ENCODE measurements around the gene SAYSD1. TPM values are rescaled to one million over a fixed set of nuclear protein-coding genes. Genes with fewer than 3 reads are reported as not detected.
A peak's percentile ranks its signal among the peaks of the same experiment; 100 is the strongest.

The SAYSD1 gene
- polyA plus RNA-seq, 4 donors: 13.4 to 17.8 (median 14.8) TPM

DNA sequence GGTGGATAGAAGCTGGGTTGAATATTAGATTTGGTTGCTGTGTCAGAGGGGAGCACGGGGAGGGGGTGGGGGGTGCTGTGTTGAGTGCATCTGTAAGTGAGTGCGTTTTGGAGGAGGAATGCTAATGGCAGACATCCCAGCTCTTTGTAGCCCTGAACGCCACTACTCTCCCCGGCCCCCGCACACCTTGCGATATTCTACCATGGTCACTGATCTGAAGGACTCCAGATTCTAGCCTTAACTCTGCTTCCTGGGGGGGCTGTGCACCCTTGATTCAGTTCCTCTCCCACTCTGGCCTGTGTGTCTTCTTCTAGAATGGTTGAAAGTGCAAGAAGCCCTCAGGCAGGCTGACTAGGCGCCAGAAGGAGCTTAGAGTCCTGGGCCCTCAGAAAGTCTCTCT, 59.3 kb downstream of the SAYSD1 start:
- FAIRE-seq (no peak), DNase-seq (no peak)
- WGBS, 3 donors: 88 to 91% (median 91%) methylated on average over 7 of the region's 7 CpGs

DNA sequence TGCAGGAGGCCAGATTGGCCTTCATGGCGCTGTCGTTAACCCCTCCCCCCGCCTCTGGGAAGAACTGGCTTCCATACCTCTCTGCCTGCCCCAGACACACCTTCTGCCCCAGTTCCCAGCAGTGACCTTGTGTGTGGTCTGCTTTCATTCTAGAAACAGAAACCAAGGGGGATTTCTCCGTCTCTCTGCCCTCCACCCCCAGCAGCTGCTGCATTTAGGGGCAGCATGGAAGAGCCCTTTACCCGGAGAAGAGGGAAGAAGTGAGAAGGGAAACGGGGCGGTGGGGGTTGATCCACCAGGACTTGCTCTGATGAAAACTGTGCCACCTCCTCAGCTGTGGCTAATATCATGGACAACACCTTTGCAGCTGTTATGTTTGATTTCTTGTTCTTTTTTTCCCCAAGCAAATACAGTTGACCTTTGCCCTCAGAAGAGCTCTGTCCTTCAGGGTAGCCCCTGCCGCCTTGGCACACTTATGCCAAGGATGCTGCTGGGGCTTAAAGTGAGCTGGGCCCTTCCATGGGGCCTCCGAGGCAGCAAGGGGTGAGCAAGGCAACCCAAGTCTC, 60.3 kb downstream of the SAYSD1 start:
- no peaks in the 10 kb centered on the region for H3K9me3 ChIP-seq (ENCODE audit: control insufficient read depth in 2 of 2, insufficient read depth in 1 of 2, low read depth in 1 of 2, low read length in 1 of 2)
- H3K27me3 ChIP-seq (ENCODE audit: control insufficient read depth in 3 of 3, insufficient read depth in 3 of 3, low read length in 3 of 3): peaks cover 0 to 5% (median 3%) of the 10 kb centered on the region in 3 donors
- peaks cover 4 to 19% (median 4%) of the 10 kb centered on the region in 3 donors for H3K4me1 ChIP-seq (ENCODE audit: control insufficient read depth in 3 of 3, insufficient read depth in 2 of 3, low read depth in 1 of 3, low read length in 2 of 3)
- no peak overlapping the region for H3K4me3 ChIP-seq (ENCODE audit: low read depth in 1 of 3, low read length in 3 of 3)
- peaks cover 0 to 2% (median 0%) of the 10 kb centered on the region in 3 donors for H3K36me3 ChIP-seq (ENCODE audit: control insufficient read depth in 3 of 3, insufficient read depth in 2 of 3, low read depth in 1 of 3, low read length in 3 of 3)
- no peak for FAIRE-seq
- peak; percentile 49 to 53 for DNase-seq
- 28 to 60% (median 38%) methylated on average over 9 of the region's 9 CpGs for WGBS, 3 donors
- H3K27ac ChIP-seq (ENCODE audit: low read depth in 1 of 3, low read length in 2 of 3): no peak overlapping the region

More for the DNA sequence above, 59.3 kb downstream of the SAYSD1 start:
- peaks cover 0 to 2% (median 0%) of the 10 kb centered on the region in 3 donors for H3K36me3 ChIP-seq (ENCODE audit: control insufficient read depth in 3 of 3, insufficient read depth in 2 of 3, low read depth in 1 of 3, low read length in 3 of 3)
- peaks cover 0 to 3% (median 0%) of the 10 kb centered on the region in 3 donors for H3K27me3 ChIP-seq (ENCODE audit: control insufficient read depth in 3 of 3, insufficient read depth in 3 of 3, low read length in 3 of 3)
- H3K4me1 ChIP-seq (ENCODE audit: control insufficient read depth in 3 of 3, insufficient read depth in 2 of 3, low read depth in 1 of 3, low read length in 2 of 3): peaks cover 4 to 24% (median 4%) of the 10 kb centered on the region in 3 donors
- no peaks in the 10 kb centered on the region for H3K9me3 ChIP-seq (ENCODE audit: control insufficient read depth in 2 of 2, insufficient read depth in 1 of 2, low read depth in 1 of 2, low read length in 1 of 2)
- H3K27ac ChIP-seq (ENCODE audit: low read depth in 1 of 3, low read length in 2 of 3): no peak overlapping the region
- no peak overlapping the region for H3K4me3 ChIP-seq (ENCODE audit: low read depth in 1 of 3, low read length in 3 of 3)

Other genes starting within 250 kb of the SAYSD1 start
- gene GLP1R, start 66.4 kb downstream of the SAYSD1 start, polyA plus RNA-seq: under 1 TPM in 2 of 4 donors, not detected in 2; 0.10 to 0.19 TPM
- 10 to 100 TPM; 29.9 to 44.1 (median 41.3) TPM for gene KCNK5, start 114.3 kb upstream of the SAYSD1 start, polyA plus RNA-seq
- gene KCNK17, start 199.2 kb upstream of the SAYSD1 start, polyA plus RNA-seq: 1 to 10 TPM in 2 of 4 donors, under 1 TPM in 1, not detected in 1; 0.45 to 1.4 (median 1.3) TPM
- gene KCNK16, start 207.5 kb upstream of the SAYSD1 start, polyA plus RNA-seq: 1 to 10 TPM in 1 of 4 donors, under 1 TPM in 1, not detected in 2; 0.34 to 2.2 TPM

Data from small intestine (tissue), 7 donors.